ENCODE results near the gene LTBP1.
A peak's percentile ranks its signal among the peaks of the same experiment; 100 is the strongest.
"Not testable (repeated sequence)": the region's sequence is repeated elsewhere in the genome, so short reads cannot be mapped to it uniquely, and the experiment has no call there.

Gene LTBP1

GRCh38 chr2:33425161-33425560 is 478.4 kb downstream of the LTBP1 start:
- DNase-seq (ENCODE audit: low read depth, low spot score): no peak

GRCh38 chr2:33425586-33426031 is 478.9 kb downstream of the LTBP1 start:
- peak; percentile 36 for DNase-seq (ENCODE audit: low read depth, low spot score)

GRCh38 chr2:33426666-33427231 is 480.0 kb downstream of the LTBP1 start:
- DNase-seq (ENCODE audit: low read depth, low spot score): peak; percentile 95

GRCh38 chr2:33430077-33430476 is 483.3 kb downstream of the LTBP1 start:
- no peak for DNase-seq (ENCODE audit: low read depth, low spot score)

- DNase-seq (ENCODE audit: low read depth, low spot score): no peak
These were observed 484.1 kb downstream of the LTBP1 start for GRCh38 chr2:33430856-33431255.

GRCh38 chr2:33432871-33433270 is 486.1 kb downstream of the LTBP1 start:
- no peak for DNase-seq (ENCODE audit: low read depth, low spot score)

GRCh38 chr2:33433279-33434235 is 486.8 kb downstream of the LTBP1 start:
- no peak for DNase-seq (ENCODE audit: low read depth, low spot score)

GRCh38 chr2:33435518-33435917 is 488.8 kb downstream of the LTBP1 start:
- no peak for DNase-seq (ENCODE audit: low read depth, low spot score)

GRCh38 chr2:33436083-33436482 is 489.3 kb downstream of the LTBP1 start:
- no peak for DNase-seq (ENCODE audit: low read depth, low spot score)

- peak; percentile 88 for DNase-seq (ENCODE audit: low read depth, low spot score)
These were observed 490.5 kb downstream of the LTBP1 start for GRCh38 chr2:33437297-33437696.

- DNase-seq (ENCODE audit: low read depth, low spot score): no peak
These were observed 491.1 kb downstream of the LTBP1 start for GRCh38 chr2:33437815-33438214.

- DNase-seq (ENCODE audit: low read depth, low spot score): peak; percentile 83
These were observed 494.6 kb downstream of the LTBP1 start for GRCh38 chr2:33441235-33441810.

GRCh38 chr2:33442052-33442451 is 495.3 kb downstream of the LTBP1 start:
- not testable (repeated sequence) for DNase-seq (ENCODE audit: low read depth, low spot score)

GRCh38 chr2:33442528-33443079 is 495.9 kb downstream of the LTBP1 start:
- no peak for DNase-seq (ENCODE audit: low read depth, low spot score)

GRCh38 chr2:33443274-33443829 is 496.6 kb downstream of the LTBP1 start:
- DNase-seq (ENCODE audit: low read depth, low spot score): no peak

- DNase-seq (ENCODE audit: low read depth, low spot score): no peak
These were observed 498.2 kb downstream of the LTBP1 start for GRCh38 chr2:33444967-33445366.

- DNase-seq (ENCODE audit: low read depth, low spot score): no peak
These were observed 501.6 kb downstream of the LTBP1 start for GRCh38 chr2:33448220-33448899.

All from astrocyte of the hippocampus (primary cell).